Measurements from ENCODE around the gene CDH23. TPM values are rescaled to one million over a fixed set of nuclear protein-coding genes. Genes with fewer than 3 reads are reported as not detected.

The CDH23 gene
- total and polyA plus RNA-seq, 7 donors = 1.00 to 3.8 (median 1.9) TPM

DNA sequence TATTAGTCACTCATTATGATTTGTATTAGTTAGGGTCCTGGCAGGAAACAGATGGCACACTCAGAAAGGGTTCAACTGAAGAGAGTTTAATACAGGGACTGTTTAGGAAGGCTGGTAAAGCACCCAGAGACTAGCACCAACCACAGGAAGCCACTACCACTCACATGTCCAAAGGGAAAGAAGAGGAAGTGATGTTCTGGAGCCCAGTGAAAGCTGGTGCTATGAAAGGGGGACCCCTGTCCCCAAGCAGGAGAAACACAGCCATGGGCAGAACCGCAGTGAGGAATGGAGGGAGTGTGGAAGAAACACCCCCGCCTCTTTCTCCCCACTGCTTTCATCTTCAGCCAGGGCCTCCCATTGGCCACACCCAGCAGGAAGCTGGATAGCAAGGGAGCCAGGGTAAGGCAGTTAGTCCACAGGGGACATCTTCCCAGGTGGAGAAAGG, 379.8 kb downstream of the CDH23 start:
- TF ChIP-seq, protein P1, sequence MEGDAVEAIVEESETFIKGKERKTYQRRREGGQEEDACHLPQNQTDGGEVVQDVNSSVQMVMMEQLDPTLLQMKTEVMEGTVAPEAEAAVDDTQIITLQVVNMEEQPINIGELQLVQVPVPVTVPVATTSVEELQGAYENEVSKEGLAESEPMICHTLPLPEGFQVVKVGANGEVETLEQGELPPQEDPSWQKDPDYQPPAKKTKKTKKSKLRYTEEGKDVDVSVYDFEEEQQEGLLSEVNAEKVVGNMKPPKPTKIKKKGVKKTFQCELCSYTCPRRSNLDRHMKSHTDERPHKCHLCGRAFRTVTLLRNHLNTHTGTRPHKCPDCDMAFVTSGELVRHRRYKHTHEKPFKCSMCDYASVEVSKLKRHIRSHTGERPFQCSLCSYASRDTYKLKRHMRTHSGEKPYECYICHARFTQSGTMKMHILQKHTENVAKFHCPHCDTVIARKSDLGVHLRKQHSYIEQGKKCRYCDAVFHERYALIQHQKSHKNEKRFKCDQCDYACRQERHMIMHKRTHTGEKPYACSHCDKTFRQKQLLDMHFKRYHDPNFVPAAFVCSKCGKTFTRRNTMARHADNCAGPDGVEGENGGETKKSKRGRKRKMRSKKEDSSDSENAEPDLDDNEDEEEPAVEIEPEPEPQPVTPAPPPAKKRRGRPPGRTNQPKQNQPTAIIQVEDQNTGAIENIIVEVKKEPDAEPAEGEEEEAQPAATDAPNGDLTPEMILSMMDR (IDR thresholded peaks at IDR 0.05) = no peak
- ATAC-seq = no peak
- WGBS, 3 donors = 82 to 90% (median 87%) methylated on average over 2 of the region's 2 CpGs
- H3K4me1 ChIP-seq = peaks cover 30% of the 10 kb centered on the region
- no peaks in the 10 kb centered on the region for H3K36me3 ChIP-seq (ENCODE audit: insufficient read depth in 1 of 2, low read depth in 1 of 2)
- no peak for DNase-seq
- no peak overlapping the region for H3K4me3 ChIP-seq
- intact Hi-C loops (cut with DNase I) = no loop called here
- H3K9me3 ChIP-seq = no peaks in the 10 kb centered on the region
- no peaks in the 10 kb centered on the region for H3K27me3 ChIP-seq (ENCODE audit: insufficient read depth in 3 of 3, low read length in 2 of 3)
- H3K27ac ChIP-seq = no peak overlapping the region

DNA sequence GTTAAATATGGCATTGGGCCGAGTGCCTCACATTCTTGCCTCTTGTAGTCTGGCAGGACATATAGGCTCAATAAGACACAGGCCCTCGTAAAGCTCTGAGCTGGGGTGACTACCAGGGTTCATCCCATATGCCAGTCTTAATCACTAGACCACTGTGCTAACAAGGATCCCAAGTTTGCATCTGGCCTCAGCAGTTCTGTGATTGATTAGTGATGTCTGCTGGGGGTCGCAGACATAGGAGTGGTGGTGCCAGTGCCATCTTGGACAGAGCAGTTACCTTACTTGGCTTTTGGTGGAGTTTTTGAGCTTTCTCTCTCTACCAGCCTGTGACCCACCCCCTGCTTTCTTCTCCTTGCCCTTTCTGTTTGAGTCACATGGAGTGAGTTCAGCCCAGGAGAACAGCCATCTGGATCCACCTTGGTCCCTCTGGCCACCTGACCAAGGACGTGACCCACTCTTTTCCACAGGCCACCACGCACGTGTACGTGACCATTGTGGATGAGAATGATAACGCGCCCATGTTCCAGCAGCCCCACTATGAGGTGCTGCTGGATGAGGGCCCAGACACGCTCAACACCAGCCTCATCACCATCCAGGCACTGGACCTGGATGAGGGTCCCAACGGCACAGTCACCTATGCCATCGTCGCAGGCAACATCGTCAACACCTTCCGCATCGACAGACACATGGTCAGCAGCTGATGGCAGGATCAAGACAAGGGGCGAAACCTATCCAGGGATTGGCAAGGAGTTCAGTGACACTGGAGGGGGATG, 380.7 kb downstream of the CDH23 start:
- intact Hi-C loops (cut with DNase I) = no loop called here
- 96 to 98% (median 97%) methylated on average over 17 of the region's 17 CpGs for WGBS, 3 donors

GRCh38 chr10:71778071-71778825, 381.5 kb downstream of the CDH23 start:
- intact Hi-C loops (cut with DNase I) = no loop called here
- Histone ChIP-seq H3K4me1 (peaks cover 15% of the 10 kb centered on the region), H3K4me3 (no peak overlapping the region), H3K27ac (no peak overlapping the region), H3K36me3 (ENCODE audit: insufficient read depth in 1 of 2, low read depth in 1 of 2) (no peaks in the 10 kb centered on the region), H3K27me3 (ENCODE audit: insufficient read depth in 3 of 3, low read length in 2 of 3) (no peaks in the 10 kb centered on the region), H3K9me3 (no peaks in the 10 kb centered on the region)
- WGBS, 3 donors = 76 to 98% (median 97%) methylated on average over 11 of the region's 11 CpGs
- ATAC-seq (no peak), DNase-seq (no peak)
- TF ChIP-seq, protein P1 (IDR thresholded peaks at IDR 0.05) = no peak

More for the DNA sequence above, 380.7 kb downstream of the CDH23 start:
- Histone ChIP-seq H3K4me3 (no peak overlapping the region), H3K27me3 (ENCODE audit: insufficient read depth in 3 of 3, low read length in 2 of 3) (no peaks in the 10 kb centered on the region), H3K9me3 (no peaks in the 10 kb centered on the region), H3K4me1 (peaks cover 21% of the 10 kb centered on the region), H3K36me3 (ENCODE audit: insufficient read depth in 1 of 2, low read depth in 1 of 2) (no peaks in the 10 kb centered on the region), H3K27ac (no peak overlapping the region)
- DNase-seq = no peak
- TF ChIP-seq, protein P1 (IDR thresholded peaks at IDR 0.05) = no peak
- no peak for ATAC-seq

- H3K27me3 ChIP-seq (ENCODE audit: insufficient read depth in 3 of 3, low read length in 2 of 3) = no peaks in the 10 kb centered on the region
- no peak overlapping the region for H3K4me3 ChIP-seq
- H3K9me3 ChIP-seq = no peaks in the 10 kb centered on the region
- ATAC-seq = no peak
- no peak for DNase-seq
- H3K27ac ChIP-seq = no peak overlapping the region
- no peaks in the 10 kb centered on the region for H3K36me3 ChIP-seq (ENCODE audit: insufficient read depth in 1 of 2, low read depth in 1 of 2)
- WGBS, 3 donors = 86 to 92% (median 90%) methylated on average over 6 of the region's 6 CpGs
- peaks cover 6% of the 10 kb centered on the region for H3K4me1 ChIP-seq
- TF ChIP-seq, protein P1 (IDR thresholded peaks at IDR 0.05) = no peak
- intact Hi-C loops (cut with DNase I) = no loop called here
Measured at GRCh38 chr10:71779641-71780040, 382.9 kb downstream of the CDH23 start.

Measured in psoas muscle (tissue), 8 donors.